Immature natural killer cell (primary cell): ENCODE measurements around the gene ULK2. TPM values are rescaled to one million over a fixed set of nuclear protein-coding genes. Genes with fewer than 3 reads are reported as not detected.

ENCODE experiments used
- DNase-seq, 3 donors: peaks; one replicate each; pipeline ENCODE4 v3.0.0; 2022; ENCODE audit warnings: mixed read lengths in 1 of 3
- H3K27ac Mint-ChIP-seq, 6 donors: one replicate each; pipeline ENCODE4 v1.8.0; 2020; ENCODE audit warnings: mixed read lengths in 6 of 6, mild to moderate bottlenecking in 5 of 6, inconsistent platforms in 4 of 6, moderate library complexity in 3 of 6
- H3K27me3 Mint-ChIP-seq, 3 donors: one replicate each; pipeline ENCODE4 v1.8.0; 2020 to 2021; ENCODE audit warnings: low read depth in 3 of 3, mild to moderate bottlenecking in 3 of 3, mixed read lengths in 3 of 3, moderate library complexity in 3 of 3, inconsistent platforms in 1 of 3
- H3K36me3 Mint-ChIP-seq, 3 donors: one replicate each; pipeline ENCODE4 v1.8.0; 2020; ENCODE audit warnings: mixed read lengths in 3 of 3, inconsistent platforms in 2 of 3, mild to moderate bottlenecking in 2 of 3
- H3K4me1 Mint-ChIP-seq, 2 donors: one replicate each; pipeline ENCODE4 v1.8.0; 2020; ENCODE audit warnings: inconsistent platforms in 2 of 2, mild to moderate bottlenecking in 2 of 2, mixed read lengths in 2 of 2, moderate library complexity in 1 of 2
- H3K4me3 Mint-ChIP-seq, 5 donors: one replicate each; pipeline ENCODE4 v1.8.0; 2020; ENCODE audit warnings: mild to moderate bottlenecking in 5 of 5, mixed read lengths in 5 of 5, inconsistent platforms in 3 of 5, moderate library complexity in 3 of 5
- H3K9me3 Mint-ChIP-seq, 6 donors: one replicate each; pipeline ENCODE4 v1.8.0; 2020; ENCODE audit warnings: mild to moderate bottlenecking in 6 of 6, mixed read lengths in 6 of 6, inconsistent platforms in 4 of 6, moderate library complexity in 3 of 6
- polyA plus RNA-seq, 3 donors: library from polyadenylated mRNA; unstranded; fragments of 300-500 nt; fragmentation: Illumina TruSeq; gene quantifications; one replicate each; pipeline ENCODE4 v1.2.3, GENCODE V29; 2021

The ULK2 gene
- polyA plus RNA-seq, 3 donors from 2014 or later: 6.5 to 13.4 (median 10.6) TPM

DNA sequence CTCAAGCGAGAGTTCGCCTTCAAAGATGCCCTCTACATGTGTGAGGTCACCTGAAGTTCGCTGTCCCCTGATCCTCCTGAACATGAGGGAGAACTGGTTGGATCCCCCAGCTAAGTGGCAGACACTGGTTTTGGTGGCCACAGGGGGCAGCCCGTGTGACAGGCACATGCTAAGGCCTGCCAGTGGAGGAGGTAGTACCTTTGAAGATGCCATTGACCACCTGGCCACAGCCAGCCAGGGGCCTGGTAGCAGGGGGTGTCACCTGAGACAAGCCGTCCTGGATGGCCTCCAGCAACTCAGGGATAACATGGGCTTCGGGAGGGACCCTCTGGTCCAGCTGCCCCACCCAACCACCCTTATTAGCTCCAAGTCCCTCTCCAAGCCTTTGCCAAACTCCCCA is 112.3 kb downstream of the ULK2 start:
- H3K36me3 Mint-ChIP-seq: no peaks in the 10 kb centered on the region
- no peak overlapping the region for H3K27ac Mint-ChIP-seq
- peaks cover 2 to 8% (median 5%) of the 10 kb centered on the region in 3 donors for H3K27me3 Mint-ChIP-seq
- H3K4me1 Mint-ChIP-seq: no peaks in the 10 kb centered on the region
- H3K9me3 Mint-ChIP-seq: no peaks in the 10 kb centered on the region
- no peak overlapping the region for H3K4me3 Mint-ChIP-seq
- no peak for DNase-seq

DNA sequence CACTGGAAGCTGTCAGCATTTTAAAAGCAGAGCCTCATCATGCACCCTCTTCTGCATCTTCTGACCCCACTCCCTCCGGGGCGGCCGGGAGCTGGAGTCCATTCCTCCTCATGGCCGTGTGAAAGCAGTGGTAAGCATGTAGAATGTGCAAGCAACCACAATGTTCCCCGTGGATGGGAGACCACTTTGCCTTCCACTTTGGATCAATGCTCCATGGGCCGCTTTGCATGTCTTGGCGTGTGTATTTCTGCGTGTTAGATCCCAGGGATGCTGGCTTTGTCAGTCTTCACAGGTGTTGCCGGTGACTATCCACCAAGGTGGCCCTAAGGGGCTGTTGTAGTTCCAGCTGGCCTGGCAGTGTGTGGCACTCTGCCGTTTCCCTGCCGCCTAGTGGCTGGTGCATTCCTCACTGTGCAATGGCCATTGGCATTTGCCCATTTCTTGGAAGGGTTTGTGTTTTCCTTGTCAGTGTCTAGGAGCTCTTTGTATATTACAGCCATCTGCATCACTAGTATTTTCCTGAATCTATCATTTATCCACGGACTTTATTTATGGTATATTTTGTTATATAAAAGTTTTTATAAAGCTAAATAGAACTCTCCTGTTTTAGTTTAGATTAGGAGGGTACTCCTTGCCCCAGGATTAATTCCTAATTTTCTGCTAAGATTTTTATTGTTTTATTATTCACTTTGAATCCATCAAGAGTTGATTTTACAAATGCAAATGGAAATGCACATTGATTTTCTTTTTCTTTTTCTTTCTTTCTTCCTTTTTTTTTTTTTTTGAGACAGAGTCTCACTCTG is 113.9 kb downstream of the ULK2 start:
- no peak for DNase-seq
- Mint-ChIP-seq H3K27me3 (peaks cover 2 to 12% (median 5%) of the 10 kb centered on the region in 3 donors), H3K27ac (no peak overlapping the region), H3K4me3 (no peak overlapping the region), H3K36me3 (no peaks in the 10 kb centered on the region), H3K9me3 (no peaks in the 10 kb centered on the region), H3K4me1 (no peaks in the 10 kb centered on the region)

DNA sequence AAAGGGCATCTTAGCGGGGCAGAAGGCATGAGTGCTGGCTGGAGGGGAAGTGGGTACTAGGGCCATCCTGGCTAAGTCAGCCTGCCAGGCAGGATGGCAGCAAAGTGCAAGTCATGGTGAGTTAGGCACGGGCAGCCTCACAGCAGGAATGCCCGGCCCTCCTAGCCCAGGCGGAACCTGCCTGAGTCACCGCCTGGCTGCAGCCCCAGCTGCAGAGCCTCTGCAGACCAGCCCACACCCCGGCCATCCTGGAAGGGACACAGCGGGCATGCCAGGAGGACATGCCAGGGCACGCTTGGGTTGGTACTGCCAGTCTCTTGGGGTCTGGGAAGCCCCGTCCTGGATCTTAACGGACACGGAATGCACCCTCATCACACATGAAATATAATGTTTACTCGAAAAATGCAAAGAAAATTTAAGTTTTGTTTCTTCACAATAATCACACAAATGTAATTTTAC is 114.7 kb downstream of the ULK2 start:
- no peak for DNase-seq
- Mint-ChIP-seq H3K4me3 (no peak overlapping the region), H3K27ac (no peak overlapping the region), H3K27me3 (peaks cover 2 to 12% (median 5%) of the 10 kb centered on the region in 3 donors), H3K4me1 (no peaks in the 10 kb centered on the region), H3K36me3 (no peaks in the 10 kb centered on the region), H3K9me3 (no peaks in the 10 kb centered on the region)

DNA sequence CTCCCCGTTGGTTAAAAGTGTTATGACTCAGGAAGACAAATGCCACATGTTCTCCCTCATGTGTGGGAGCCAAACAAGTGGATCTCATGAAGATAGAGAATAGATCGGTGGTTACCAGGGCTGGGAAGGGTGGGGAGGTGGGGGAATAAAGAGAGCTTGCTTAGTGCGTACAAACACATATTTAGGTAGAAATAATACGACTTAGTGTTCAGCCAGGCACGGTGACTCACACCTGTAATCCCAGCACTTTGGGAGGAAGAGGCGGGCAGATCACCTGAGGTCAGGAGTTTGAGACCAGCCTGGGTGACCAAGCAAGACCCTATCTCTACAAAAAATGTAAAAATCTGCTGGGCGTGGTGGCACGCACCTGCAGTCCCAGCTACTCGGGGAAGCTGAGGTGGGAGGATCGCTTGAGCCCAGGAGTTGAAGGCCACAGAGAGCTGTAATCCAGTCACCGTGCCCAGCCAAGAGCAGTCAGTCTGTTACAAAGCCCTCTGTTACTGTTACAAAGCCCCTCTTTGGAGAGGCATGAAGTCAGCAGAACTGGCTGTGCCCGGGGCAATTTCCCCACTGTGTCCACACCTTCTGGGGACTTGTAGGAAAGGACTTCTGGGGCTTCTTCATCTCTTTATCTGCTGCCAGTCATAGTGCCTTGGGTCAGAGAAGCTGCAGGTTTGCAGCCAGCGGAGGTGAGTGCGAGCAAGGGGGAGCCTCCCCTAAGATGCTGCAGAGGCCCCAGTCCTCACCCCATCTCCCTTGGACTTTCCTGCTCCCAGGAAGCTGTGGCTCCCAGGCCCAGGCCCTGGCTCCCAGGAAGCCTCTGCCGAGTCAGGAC is 115.3 kb downstream of the ULK2 start:
- Mint-ChIP-seq H3K27me3 (peaks cover 2 to 12% (median 5%) of the 10 kb centered on the region in 3 donors), H3K36me3 (no peaks in the 10 kb centered on the region), H3K4me1 (no peaks in the 10 kb centered on the region), H3K27ac (no peak overlapping the region), H3K4me3 (no peak overlapping the region), H3K9me3 (no peaks in the 10 kb centered on the region)
- no peak for DNase-seq

DNA sequence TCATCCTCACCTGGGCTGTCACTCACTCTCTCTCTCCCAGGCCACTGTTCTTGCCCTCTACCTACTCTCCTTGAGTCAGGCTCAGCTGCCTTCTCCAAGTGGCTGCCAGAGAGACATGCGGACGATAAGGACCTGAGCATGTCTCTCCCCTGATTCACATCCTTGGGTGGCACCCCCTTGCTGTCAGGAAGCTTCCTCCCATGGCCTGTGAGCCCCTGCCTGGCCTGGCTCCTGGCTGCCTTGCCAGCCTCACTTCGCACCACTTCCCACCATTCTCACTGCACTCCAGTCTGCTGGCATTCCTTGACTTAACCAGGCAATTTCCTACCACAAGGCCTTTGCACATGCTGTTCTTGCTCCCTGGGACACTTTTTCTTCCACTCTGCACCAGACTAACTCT is 116.9 kb downstream of the ULK2 start:
- H3K4me3 Mint-ChIP-seq: no peak overlapping the region
- H3K36me3 Mint-ChIP-seq: no peaks in the 10 kb centered on the region
- no peak overlapping the region for H3K27ac Mint-ChIP-seq
- DNase-seq: no peak
- H3K9me3 Mint-ChIP-seq: no peaks in the 10 kb centered on the region
- no peaks in the 10 kb centered on the region for H3K4me1 Mint-ChIP-seq
- H3K27me3 Mint-ChIP-seq: peaks cover 4 to 10% (median 5%) of the 10 kb centered on the region in 3 donors

DNA sequence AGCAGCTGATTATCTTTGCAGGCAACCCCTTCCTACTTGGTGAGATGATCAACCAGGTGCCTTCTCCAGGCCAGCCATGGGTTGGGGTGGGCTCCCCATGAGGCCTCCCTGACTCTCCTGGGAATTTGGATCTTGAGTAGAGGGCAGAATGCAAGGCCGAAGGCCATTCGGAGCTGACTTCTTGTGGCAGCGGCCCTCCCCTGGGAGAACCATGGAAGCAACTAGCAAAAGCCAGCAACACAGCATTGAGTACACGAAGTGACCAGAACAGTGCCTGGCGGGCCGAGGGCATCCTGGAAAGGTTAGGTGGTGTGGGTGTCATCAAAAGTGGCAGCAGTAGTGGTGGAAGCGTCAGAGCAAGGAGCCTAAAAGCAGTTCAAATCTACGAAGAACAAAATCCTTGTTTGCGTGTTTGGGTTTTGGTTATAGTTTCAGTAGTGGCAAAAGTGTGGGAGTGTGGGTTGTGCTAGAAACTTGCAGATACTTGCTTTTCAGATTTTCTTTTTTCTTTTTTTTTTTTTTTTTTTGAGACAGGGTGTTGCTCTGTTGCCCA is 117.6 kb downstream of the ULK2 start:
- H3K27me3 Mint-ChIP-seq: peaks cover 3 to 10% (median 5%) of the 10 kb centered on the region in 3 donors
- no peaks in the 10 kb centered on the region for H3K9me3 Mint-ChIP-seq
- H3K27ac Mint-ChIP-seq: no peak overlapping the region
- no peak overlapping the region for H3K4me3 Mint-ChIP-seq
- H3K4me1 Mint-ChIP-seq: peaks cover 3% of the 10 kb centered on the region in 2 donors
- H3K36me3 Mint-ChIP-seq: no peaks in the 10 kb centered on the region
- DNase-seq: no peak

DNA sequence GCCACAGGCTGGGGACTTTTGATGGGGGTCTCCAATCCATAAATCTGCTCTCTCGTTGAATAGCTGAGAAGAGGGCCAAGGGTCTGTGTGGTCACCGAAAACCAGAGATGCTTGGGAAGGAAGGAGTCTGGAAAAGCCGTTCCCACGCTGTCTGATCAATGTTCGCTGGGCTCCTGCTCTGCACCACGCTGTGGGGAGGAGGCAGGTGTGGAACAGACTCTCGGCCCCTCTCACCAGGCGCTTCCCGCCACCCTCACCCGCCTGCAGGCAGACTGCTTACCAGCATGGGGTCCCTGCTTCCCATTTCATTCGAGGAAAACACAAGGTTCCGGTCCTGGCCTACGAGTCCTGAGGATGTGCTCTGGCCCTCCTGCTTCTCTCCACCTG is 118.9 kb downstream of the ULK2 start:
- H3K9me3 Mint-ChIP-seq: peaks cover 0 to 1% (median 0%) of the 10 kb centered on the region in 6 donors
- peaks cover 6% of the 10 kb centered on the region in 2 donors for H3K4me1 Mint-ChIP-seq
- peaks cover 2 to 8% (median 5%) of the 10 kb centered on the region in 3 donors for H3K27me3 Mint-ChIP-seq
- no peak overlapping the region for H3K4me3 Mint-ChIP-seq
- no peak overlapping the region for H3K27ac Mint-ChIP-seq
- no peaks in the 10 kb centered on the region for H3K36me3 Mint-ChIP-seq
- DNase-seq: no peak

DNA sequence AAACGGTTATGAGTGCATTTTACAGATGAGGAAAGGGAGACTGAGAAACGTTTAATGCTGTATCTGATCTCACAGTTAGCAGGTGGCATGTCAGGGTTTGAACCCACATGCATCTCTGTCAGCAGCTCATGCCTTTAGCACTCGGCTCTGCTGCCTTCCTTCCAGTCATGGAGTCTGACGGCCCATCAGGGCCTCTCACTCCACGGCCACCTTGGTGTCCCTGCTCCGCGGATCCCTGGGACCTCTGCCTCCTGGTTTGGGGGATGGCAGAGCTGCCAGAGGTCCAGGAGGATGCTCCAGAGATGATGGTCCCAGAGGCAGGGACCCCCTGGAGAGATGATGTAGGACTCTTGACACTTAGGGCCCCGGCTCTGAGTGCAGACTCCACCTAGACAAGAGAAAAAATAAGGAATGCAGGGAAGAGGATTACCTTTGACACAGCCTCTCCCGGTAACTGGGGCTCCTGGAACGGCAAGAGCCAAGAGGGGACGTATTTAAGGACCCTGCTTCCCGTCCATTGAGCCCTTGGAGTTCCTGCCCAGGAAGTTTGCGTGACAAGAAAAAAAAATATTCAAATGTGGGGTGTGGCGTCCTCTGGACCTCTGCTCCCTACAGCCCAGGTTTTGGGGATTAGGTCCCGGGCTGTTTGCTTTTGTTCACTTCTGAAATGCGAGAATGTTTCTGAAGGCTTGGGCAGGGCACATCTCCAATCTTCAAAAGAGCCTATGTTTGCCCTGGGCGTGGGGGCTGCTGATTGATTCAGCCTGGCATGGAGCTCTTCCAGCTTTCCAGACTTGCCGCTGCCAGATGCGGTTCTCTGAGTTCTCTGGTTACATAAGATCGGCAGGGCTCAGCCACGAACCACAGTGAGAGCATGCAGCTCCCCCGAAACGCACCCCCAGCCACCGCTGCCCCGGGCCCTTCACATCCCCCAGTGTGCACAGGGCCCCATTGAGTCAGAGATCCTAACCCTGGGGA is 119.6 kb downstream of the ULK2 start, which contains the start of gene ALDH3A1:
ALDH3A1 (minus strand) TSS at position 470 of the 978 bp plus-strand sequence. CDS start 3,169 bp downstream, outside the sequence.
- H3K4me3 Mint-ChIP-seq: no peak within 1 kb of the TSS
- no peaks in the 10 kb centered on the region for H3K36me3 Mint-ChIP-seq
- H3K4me1 Mint-ChIP-seq: peaks cover 6% of the 10 kb centered on the region in 2 donors
- no peak within 1 kb of the TSS for H3K27ac Mint-ChIP-seq
- H3K27me3 Mint-ChIP-seq: peaks cover 2 to 7% (median 3%) of the 10 kb centered on the region in 3 donors
- peaks cover 0 to 1% (median 0%) of the 10 kb centered on the region in 6 donors for H3K9me3 Mint-ChIP-seq
- no peak for DNase-seq

DNA sequence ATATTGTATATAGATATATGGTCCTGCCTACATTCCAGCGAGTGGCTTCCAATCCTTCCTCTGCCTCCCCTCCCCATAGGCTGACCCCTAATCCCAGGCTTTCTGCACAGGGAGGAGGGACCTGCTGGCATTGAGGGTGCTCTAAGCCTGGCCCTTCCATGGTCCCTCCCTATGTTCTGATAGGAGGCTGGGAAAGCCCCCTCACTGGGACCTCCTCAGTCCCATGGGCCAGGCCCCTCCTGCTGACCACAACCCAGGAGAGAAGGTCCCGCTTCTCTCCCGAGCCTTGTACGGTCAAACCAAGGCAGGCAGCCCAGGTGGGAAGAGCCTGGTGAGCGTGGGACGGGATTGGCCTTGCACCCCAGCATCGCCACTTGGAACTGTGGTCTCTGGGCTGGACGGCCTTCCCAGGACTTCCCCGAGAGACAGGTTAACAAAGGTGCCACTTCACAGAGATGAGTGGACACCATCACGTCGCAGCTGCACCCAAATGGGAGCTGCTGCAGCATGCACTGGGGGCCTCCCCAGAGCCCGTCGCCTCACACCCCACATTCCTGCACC is 120.5 kb downstream of the ULK2 start:
- Mint-ChIP-seq H3K27ac (no peak overlapping the region), H3K27me3 (peaks cover 2 to 7% (median 3%) of the 10 kb centered on the region in 3 donors), H3K36me3 (no peaks in the 10 kb centered on the region), H3K4me3 (no peak overlapping the region), H3K4me1 (peaks cover 6% of the 10 kb centered on the region in 2 donors), H3K9me3 (peaks cover 0 to 1% (median 0%) of the 10 kb centered on the region in 6 donors)
- DNase-seq: no peak

DNA sequence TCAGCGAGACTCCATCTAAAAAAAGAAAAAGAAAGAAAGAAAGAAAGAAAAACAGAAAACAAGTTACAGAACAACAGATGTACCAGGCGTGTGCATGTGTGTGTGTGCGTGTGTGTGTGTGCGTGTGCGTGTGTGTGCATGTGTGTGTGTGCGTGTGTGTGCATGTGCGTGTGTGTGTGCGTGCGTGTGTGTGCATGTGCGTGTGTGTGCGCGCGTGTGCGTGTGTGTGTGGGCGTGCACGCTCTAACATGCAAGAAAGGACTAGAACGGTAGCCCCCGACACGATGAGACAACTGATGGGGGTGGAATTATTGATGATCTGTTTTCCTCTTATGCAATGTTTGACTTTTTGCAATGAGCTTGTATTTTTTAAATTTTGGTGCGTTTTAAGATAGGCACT is 121.2 kb downstream of the ULK2 start:
- Mint-ChIP-seq H3K4me3 (peak overlapping the region in 2 of 5 donors; percentile 20 to 65), H3K27me3 (peaks cover 2 to 7% (median 3%) of the 10 kb centered on the region in 3 donors), H3K9me3 (peaks cover 0 to 1% (median 0%) of the 10 kb centered on the region in 6 donors), H3K27ac (no peak overlapping the region), H3K36me3 (no peaks in the 10 kb centered on the region), H3K4me1 (peaks cover 6% of the 10 kb centered on the region in 2 donors)
- DNase-seq: no peak

DNA sequence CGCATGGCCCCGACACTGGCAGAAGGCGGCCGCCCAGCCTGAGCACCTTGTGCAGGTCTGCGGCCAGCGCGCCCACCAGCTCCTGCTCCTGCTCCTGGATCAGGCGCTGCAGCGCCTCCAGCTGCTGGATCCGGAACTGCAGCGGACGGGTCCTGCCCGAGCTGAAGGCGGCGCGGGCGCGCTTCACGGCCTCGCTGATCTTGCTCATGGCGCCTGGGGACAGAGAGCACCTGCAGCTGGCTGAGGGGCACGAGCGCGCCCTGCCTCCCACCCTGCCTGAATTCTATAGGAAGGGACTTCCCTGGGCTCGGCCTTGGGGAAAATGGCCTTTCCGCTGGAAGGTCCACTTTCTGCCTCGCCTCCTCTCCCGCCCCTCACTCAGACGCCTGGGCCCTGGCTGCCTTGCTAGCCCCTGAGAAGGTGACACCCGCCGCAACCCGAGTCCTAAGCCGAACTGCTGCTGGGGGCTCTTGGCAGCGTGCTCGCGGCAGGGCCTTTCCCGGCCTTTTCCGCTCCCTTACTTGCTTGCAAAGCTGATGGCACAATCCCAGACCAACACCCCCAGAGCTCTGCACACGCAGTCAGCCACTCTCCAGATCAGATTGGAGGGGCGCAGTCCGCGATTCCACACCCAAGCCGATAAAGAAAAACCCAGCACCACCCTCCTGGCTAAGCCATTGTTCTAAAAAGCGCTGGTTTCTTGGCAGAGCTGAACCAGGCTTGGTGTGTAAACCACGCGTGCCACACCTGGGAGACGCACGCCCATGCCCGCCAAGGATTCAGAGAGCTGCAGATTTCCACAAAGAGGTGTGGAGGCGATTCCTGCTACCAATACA is 122.6 kb downstream of the ULK2 start:
- peaks cover 0 to 4% (median 2%) of the 10 kb centered on the region in 3 donors for H3K27me3 Mint-ChIP-seq
- H3K36me3 Mint-ChIP-seq: no peaks in the 10 kb centered on the region
- peaks cover 6% of the 10 kb centered on the region in 2 donors for H3K4me1 Mint-ChIP-seq
- H3K4me3 Mint-ChIP-seq: peak overlapping the region; percentile 59 to 81 (median 65)
- H3K27ac Mint-ChIP-seq: peak overlapping the region in 1 of 6 donors; percentile 14
- peaks cover 0 to 1% (median 0%) of the 10 kb centered on the region in 6 donors for H3K9me3 Mint-ChIP-seq
- peak; percentile 77 to 82 (median 80) for DNase-seq

DNA sequence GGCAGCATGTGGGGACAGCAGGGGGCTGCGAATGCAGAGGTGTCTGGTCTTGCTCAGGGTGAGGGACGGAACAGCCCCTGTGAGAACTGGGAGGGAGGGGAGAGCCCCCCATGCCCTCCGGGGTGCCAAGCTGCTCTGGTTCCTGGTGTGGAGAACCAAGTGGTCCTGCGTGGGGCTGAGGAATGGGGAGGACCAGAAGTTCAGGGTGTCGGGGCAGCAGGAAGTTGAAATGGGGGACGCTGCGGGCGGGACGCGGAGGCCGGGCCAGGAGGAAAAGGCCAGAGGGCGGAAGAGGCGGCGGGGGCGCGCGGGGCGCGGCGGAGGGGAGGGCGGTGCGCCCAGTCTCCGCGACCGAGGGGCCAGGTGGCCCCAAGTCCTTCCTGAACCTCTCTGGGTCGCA is 123.2 kb downstream of the ULK2 start:
- DNase-seq: peak in 1 of 3 donors; percentile 14
- Mint-ChIP-seq H3K4me1 (peaks cover 6% of the 10 kb centered on the region in 2 donors), H3K27ac (peak overlapping the region in 1 of 6 donors; percentile 34), H3K27me3 (peaks cover 0 to 2% (median 2%) of the 10 kb centered on the region in 3 donors), H3K36me3 (no peaks in the 10 kb centered on the region), H3K9me3 (peaks cover 0 to 1% (median 0%) of the 10 kb centered on the region in 6 donors), H3K4me3 (peak overlapping the region; percentile 65 to 83 (median 77))
